PC-9 (cell line): Measurements from ENCODE around the gene B3GNT7. TPM values are rescaled to one million over a fixed set of nuclear protein-coding genes. Genes with fewer than 3 reads are reported as not detected.
"Not testable (repeated sequence)": the region's sequence is repeated elsewhere in the genome, so short reads cannot be mapped to it uniquely, and the experiment has no call there.

Experiments
- BruUV-seq: library from RNA; stranded (reverse); fragments of 400-500 nt; replicated peaks from 2 replicates; lab custom pipeline; 2021; lab: Mats Ljungman, UMichigan
- CTCF ChIA-PET: fragments of 300-600 bp; sonication (Branson Sonifier 250); formaldehyde crosslinking; loops from one replicate; lab custom pipeline; 2022; ENCODE audit warnings: antibody characterized with exemption; lab: Charles Lee
- POLR2A ChIA-PET: fragments of 300-600 bp; sonication (Branson Sonifier 250); formaldehyde crosslinking; loops from one replicate; lab custom pipeline; 2022; ENCODE audit warnings: antibody characterized with exemption; ENCODE audit not compliant: unreplicated experiment; lab: Charles Lee
- DNase-seq, 2 experiments: peaks; one replicate each; pipeline versions ENCODE4 v3.0.0 to v3.0.0-alpha.2; 2015 to 2022; ENCODE audit warnings: mixed read lengths in 1 of 2
- H2AFZ ChIP-seq: fragments of 200-600 bp; sonication (generic); 2 replicates; pipeline ENCODE4 v1.8.1; 2017; ENCODE audit warnings: antibody characterized with exemption
- H3F3A ChIP-seq: fragments of 200-600 bp; sonication (generic); 2 replicates; pipeline ENCODE4 v1.8.1; 2017; ENCODE audit warnings: antibody characterized with exemption, mild to moderate bottlenecking, low read depth; ENCODE audit not compliant: insufficient read depth
- H3K27ac ChIP-seq: fragments of 200-600 bp; sonication (generic); 2 replicates; pipeline ENCODE4 v1.6.1; 2016; ENCODE audit warnings: mixed run types
- H3K27me3 ChIP-seq: fragments of 200-600 bp; sonication (generic); 2 replicates; pipeline ENCODE4 v1.6.1; 2016; ENCODE audit warnings: low read depth, mixed run types; ENCODE audit not compliant: insufficient read depth
- H3K36me3 ChIP-seq: fragments of 200-600 bp; sonication (generic); 2 replicates; pipeline ENCODE4 v1.6.1; 2016; ENCODE audit warnings: low read depth, mixed run types
- H3K4me1 ChIP-seq: fragments of 200-600 bp; sonication (generic); replicated peaks from 2 replicates; pipeline ENCODE4 v1.6.1; 2016; ENCODE audit warnings: mixed run types; ENCODE audit not compliant: insufficient read depth
- H3K4me2 ChIP-seq: fragments of 200-600 bp; sonication (generic); 2 replicates; pipeline ENCODE4 v1.6.1; 2017; ENCODE audit warnings: mixed run types
- H3K4me3 ChIP-seq: fragments of 200-600 bp; sonication (generic); 2 replicates; pipeline ENCODE4 v1.6.1; 2016; ENCODE audit warnings: mixed run types
- H3K79me2 ChIP-seq: fragments of 200-600 bp; sonication (generic); 2 replicates; pipeline ENCODE4 v1.6.1; 2017; ENCODE audit warnings: low read depth, mixed run types
- H3K9me2 ChIP-seq: fragments of 200-600 bp; sonication (generic); 2 replicates; pipeline ENCODE4 v1.8.1; 2017; ENCODE audit warnings: mild to moderate bottlenecking; ENCODE audit not compliant: insufficient read depth
- H3K9me3 ChIP-seq: fragments of 200-600 bp; sonication (generic); 2 replicates; pipeline ENCODE4 v1.8.1; 2016; ENCODE audit warnings: low read depth; ENCODE audit not compliant: insufficient read depth
- H4K20me1 ChIP-seq: fragments of 200-600 bp; sonication (generic); 2 replicates; pipeline ENCODE4 v1.8.1; 2017; ENCODE audit not compliant: insufficient read depth
- EZH2 ChIP-seq: fragments of 200-600 bp; sonication (generic); IDR thresholded peaks from 2 replicates; pipeline ENCODE4 v1.8.0; 2017; ENCODE audit warnings: antibody characterized with exemption, low read depth
- intact Hi-C: fragments of 100-400 bp; cut with micrococcal nuclease; formaldehyde crosslinking; loops from one replicate; pipeline ENCODE4 v1.10.0; 2022; ENCODE audit not compliant: unreplicated experiment
- total RNA-seq: library from RNA; stranded (reverse); gene quantifications from 2 replicates; pipeline ENCODE4 v1.2.3, GENCODE V29; 2021
- TF ChIP-seq, protein P1 (sequence below): fragments of 200-600 bp; sonication (generic); conservative IDR thresholded peaks from 2 replicates; pipeline ENCODE4 v1.6.1; 2017; ENCODE audit warnings: mixed run types, antibody characterized with exemption, mild to moderate bottlenecking, moderate library complexity

Gene B3GNT7
- total RNA-seq, 1 experiment from 2014 or later = 14.0 TPM

DNA sequence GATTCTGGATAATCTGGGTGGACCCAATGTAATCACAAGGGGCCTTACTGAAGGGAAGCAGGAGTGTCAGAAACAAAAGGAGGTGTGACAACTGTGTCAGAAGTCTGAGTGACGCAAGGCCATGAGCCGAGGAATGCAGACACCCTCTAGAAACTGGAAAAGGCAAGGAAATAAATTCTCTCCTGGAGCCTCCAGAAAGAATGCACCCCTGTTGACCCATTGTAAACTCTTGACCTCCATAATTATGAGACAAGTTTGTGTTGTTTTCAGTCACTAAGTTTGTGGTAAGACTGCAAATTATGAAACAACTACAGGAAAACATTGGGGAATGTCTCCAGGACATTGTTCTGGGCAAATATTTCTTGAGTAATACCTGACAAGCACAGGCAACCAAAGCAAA lies 47.3 kb upstream of the B3GNT7 start:
- Histone ChIP-seq H3K4me3 (no peak overlapping the region), H3F3A (peaks cover 28% of the 10 kb centered on the region), H3K4me1 (peaks cover 38% of the 10 kb centered on the region), H3K4me2 (peak overlapping the region; percentile 41), H3K79me2 (no peaks in the 10 kb centered on the region), H4K20me1 (no peaks in the 10 kb centered on the region), H2AFZ (no peak overlapping the region), H3K36me3 (no peaks in the 10 kb centered on the region), H3K27me3 (no peaks in the 10 kb centered on the region), H3K9me3 (no peaks in the 10 kb centered on the region), H3K9me2 (no peaks in the 10 kb centered on the region), H3K27ac (peak overlapping the region; percentile 81)
- ChIA-PET POLR2A (no interaction called here), CTCF (no interaction called here)
- TF ChIP-seq, protein P1, sequence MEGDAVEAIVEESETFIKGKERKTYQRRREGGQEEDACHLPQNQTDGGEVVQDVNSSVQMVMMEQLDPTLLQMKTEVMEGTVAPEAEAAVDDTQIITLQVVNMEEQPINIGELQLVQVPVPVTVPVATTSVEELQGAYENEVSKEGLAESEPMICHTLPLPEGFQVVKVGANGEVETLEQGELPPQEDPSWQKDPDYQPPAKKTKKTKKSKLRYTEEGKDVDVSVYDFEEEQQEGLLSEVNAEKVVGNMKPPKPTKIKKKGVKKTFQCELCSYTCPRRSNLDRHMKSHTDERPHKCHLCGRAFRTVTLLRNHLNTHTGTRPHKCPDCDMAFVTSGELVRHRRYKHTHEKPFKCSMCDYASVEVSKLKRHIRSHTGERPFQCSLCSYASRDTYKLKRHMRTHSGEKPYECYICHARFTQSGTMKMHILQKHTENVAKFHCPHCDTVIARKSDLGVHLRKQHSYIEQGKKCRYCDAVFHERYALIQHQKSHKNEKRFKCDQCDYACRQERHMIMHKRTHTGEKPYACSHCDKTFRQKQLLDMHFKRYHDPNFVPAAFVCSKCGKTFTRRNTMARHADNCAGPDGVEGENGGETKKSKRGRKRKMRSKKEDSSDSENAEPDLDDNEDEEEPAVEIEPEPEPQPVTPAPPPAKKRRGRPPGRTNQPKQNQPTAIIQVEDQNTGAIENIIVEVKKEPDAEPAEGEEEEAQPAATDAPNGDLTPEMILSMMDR = no peak
- no peak for TF ChIP-seq EZH2
- DNase-seq = peak; percentile 62 to 98
- intact Hi-C loops = loop anchor here (5.0 kb wide), 1 partner anchor 49 kb away; the partner anchor contains the start of gene B3GNT7
- no TSS peak for BruUV-seq

DNA sequence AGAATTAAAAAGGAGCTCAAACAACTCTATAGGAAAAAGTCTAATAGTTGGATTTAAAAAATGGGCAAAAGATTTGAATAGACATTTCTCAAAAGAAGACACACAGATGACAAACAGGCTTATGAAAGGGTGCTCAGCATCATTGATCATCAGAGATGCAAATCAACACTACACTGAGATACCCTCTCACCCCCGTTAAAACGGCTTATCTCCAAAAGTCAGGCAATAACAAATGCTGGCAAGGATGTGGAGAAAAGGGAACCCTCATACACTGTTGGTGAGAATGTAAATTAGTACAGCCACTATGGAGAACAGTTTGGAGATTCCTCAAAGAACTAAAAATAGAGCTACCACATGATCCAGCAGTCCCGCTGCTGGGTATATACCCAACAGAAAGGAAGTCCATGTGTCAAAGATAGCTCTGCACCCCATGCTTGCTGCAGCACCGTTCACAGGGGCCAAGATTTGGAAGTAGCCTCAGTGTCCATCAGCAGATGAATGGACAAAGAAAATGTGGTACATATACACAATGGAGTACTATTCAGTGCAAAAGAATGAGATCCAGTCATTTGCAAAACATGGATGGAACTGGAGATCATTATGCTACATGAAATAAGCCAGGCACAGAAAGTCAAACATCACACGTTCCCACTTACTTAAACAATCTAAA lies 46.7 kb upstream of the B3GNT7 start:
- POLR2A ChIA-PET = interaction anchor here (0.6 kb wide), 1 partner anchor 22 kb away, joined by 3 read pairs; no protein-coding TSS in a partner anchor
- no peak for DNase-seq

DNA sequence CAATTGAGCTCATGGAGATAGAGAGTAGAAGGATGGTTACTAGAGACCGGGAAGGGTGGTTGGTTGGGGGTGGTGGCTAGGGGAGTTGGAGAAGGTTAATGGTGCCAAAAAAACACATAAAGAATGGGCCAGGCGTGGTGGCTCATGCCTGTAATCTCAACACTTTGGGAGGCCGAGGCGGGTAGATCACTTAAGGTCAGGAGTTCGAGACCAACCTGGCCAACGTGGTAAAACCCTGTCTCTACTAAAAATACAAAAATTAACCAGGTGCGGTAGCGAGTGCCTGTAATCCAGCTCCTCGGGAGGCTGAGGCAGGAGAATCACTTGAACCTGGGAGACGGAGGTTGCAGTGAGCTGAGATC lies 46.2 kb upstream of the B3GNT7 start:
- intact Hi-C loops = loop anchor here (5.0 kb wide), 1 partner anchor 48 kb away; the partner anchor contains the start of gene B3GNT7
- H3K4me3 ChIP-seq, H2AFZ ChIP-seq, H4K20me1 ChIP-seq, CTCF ChIA-PET, H3K79me2 ChIP-seq, H3K27me3 ChIP-seq, H3K27ac ChIP-seq, BruUV-seq, H3K9me3 ChIP-seq, DNase-seq, H3K36me3 ChIP-seq, H3K9me2 ChIP-seq, POLR2A ChIA-PET, H3K4me2 ChIP-seq: not testable (repeated sequence)
- peaks cover 38% of the 10 kb centered on the region for H3K4me1 ChIP-seq
- peaks cover 28% of the 10 kb centered on the region for H3F3A ChIP-seq

More for the DNA sequence above, 46.7 kb upstream of the B3GNT7 start:
- Histone ChIP-seq H3K9me2 (no peaks in the 10 kb centered on the region), H2AFZ (no peak overlapping the region), H3K4me2 (peak overlapping the region; percentile 41), H3K4me1 (peaks cover 38% of the 10 kb centered on the region), H3K4me3 (no peak overlapping the region), H3K27me3 (no peaks in the 10 kb centered on the region), H3K9me3 (no peaks in the 10 kb centered on the region), H3K36me3 (no peaks in the 10 kb centered on the region), H3K27ac (peak overlapping the region; percentile 81), H4K20me1 (no peaks in the 10 kb centered on the region), H3K79me2 (no peaks in the 10 kb centered on the region), H3F3A (peaks cover 28% of the 10 kb centered on the region)
- no TSS peak for BruUV-seq
- CTCF ChIA-PET = no interaction called here
- intact Hi-C loops = loop anchor here (5.0 kb wide), 1 partner anchor 48 kb away; the partner anchor contains the start of gene B3GNT7
- no peak for TF ChIP-seq EZH2
- TF ChIP-seq, protein P1 = no peak
